ENCODE results near the gene NUMB. TPM values are rescaled to one million over a fixed set of nuclear protein-coding genes. Genes with fewer than 3 reads are reported as not detected.

Gene NUMB
- total RNA-seq, 1 donor = 52.3 TPM

- TF ChIP-seq, protein P1, sequence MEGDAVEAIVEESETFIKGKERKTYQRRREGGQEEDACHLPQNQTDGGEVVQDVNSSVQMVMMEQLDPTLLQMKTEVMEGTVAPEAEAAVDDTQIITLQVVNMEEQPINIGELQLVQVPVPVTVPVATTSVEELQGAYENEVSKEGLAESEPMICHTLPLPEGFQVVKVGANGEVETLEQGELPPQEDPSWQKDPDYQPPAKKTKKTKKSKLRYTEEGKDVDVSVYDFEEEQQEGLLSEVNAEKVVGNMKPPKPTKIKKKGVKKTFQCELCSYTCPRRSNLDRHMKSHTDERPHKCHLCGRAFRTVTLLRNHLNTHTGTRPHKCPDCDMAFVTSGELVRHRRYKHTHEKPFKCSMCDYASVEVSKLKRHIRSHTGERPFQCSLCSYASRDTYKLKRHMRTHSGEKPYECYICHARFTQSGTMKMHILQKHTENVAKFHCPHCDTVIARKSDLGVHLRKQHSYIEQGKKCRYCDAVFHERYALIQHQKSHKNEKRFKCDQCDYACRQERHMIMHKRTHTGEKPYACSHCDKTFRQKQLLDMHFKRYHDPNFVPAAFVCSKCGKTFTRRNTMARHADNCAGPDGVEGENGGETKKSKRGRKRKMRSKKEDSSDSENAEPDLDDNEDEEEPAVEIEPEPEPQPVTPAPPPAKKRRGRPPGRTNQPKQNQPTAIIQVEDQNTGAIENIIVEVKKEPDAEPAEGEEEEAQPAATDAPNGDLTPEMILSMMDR (IDR thresholded peaks at IDR 0.05; ENCODE audit: insufficient read depth, low read length) = no peak
- peak; percentile 12 for DNase-seq (ENCODE audit: low read depth)
Measured at GRCh38 chr14:73344319-73344718, 114.0 kb downstream of the NUMB start.

DNA sequence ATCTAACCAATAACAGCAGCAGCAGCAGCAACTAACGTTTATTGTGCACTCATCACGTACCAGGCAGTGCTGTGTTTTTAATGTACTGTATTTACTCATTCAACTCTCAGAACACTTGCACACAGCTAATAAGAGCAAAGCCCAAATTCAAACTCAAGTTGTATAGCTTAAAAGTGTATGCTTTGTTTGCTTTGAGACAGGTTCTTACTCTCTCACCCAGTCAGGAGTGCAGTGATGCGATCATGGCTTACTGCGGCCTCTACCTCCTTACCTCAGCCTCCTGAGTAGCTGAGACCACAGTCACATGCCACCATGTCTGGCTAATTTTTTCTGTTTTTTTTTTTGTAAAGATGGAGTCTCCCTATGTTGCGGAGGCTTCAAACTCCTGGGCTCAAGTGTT, 115.7 kb downstream of the NUMB start:
- no peak overlapping the region for H3K4me3 ChIP-seq (ENCODE audit: low read depth, low read length)
- TF ChIP-seq, protein P1 (IDR thresholded peaks at IDR 0.05; ENCODE audit: insufficient read depth, low read length) = no peak
- no peak for DNase-seq (ENCODE audit: low read depth)

More at GRCh38 chr14:73344319-73344718, 114.0 kb downstream of the NUMB start:
- no peak overlapping the region for H3K4me3 ChIP-seq (ENCODE audit: low read depth, low read length)

DNA sequence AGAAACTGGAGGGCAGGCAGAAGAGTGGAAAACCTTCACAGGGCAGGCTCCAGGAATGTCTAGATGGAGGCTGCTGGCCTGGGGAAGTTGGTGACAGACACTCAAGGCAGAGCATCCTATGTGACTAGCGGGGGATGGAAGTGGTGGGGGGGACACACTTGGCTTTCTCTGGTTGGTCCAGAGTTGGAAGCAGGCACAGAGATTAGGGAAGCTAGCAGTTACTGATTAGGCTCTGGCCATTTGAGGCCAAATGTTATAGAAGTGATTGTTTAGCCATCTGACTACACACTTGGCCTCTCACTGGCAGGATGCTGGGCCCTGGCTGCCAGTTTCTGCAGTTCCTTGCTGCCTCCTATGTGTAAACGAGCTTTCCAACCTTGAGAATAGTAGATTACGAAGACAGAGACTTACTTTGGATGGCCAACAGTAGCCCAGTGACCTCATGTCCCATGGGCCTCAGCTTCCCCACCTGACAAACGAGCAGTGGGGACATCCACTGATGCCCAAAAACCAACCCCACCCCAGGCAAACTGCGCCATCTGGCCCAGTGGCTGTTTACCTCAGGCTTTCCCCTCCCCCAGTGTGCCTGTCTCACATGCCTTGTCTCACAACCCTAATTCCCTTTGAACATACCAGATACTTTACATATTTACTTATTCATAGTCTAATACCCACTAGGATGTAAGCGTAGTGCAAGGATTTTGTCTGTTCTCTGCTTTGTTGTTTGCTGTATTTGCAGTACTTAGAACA, 118.3 kb downstream of the NUMB start:
- no peak overlapping the region for H3K4me3 ChIP-seq (ENCODE audit: low read depth, low read length)
- TF ChIP-seq, protein P1 (IDR thresholded peaks at IDR 0.05; ENCODE audit: insufficient read depth, low read length) = no peak
- DNase-seq (ENCODE audit: low read depth) = no peak

- TF ChIP-seq, protein P1 (IDR thresholded peaks at IDR 0.05; ENCODE audit: insufficient read depth, low read length) = no peak
- no peak overlapping the region for H3K4me3 ChIP-seq (ENCODE audit: low read depth, low read length)
- no peak for DNase-seq (ENCODE audit: low read depth)
Measured at GRCh38 chr14:73339206-73339605, 119.1 kb downstream of the NUMB start.

GRCh38 chr14:73338551-73338950, 119.8 kb downstream of the NUMB start:
- no peak for DNase-seq (ENCODE audit: low read depth)
- TF ChIP-seq, protein P1 (IDR thresholded peaks at IDR 0.05; ENCODE audit: insufficient read depth, low read length) = no peak

GRCh38 chr14:73333031-73333430, 125.3 kb downstream of the NUMB start:
- no peak overlapping the region for H3K4me3 ChIP-seq (ENCODE audit: low read depth, low read length)
- TF ChIP-seq, protein P1 (IDR thresholded peaks at IDR 0.05; ENCODE audit: insufficient read depth, low read length) = no peak
- no peak for DNase-seq (ENCODE audit: low read depth)

More at GRCh38 chr14:73338551-73338950, 119.8 kb downstream of the NUMB start:
- H3K4me3 ChIP-seq (ENCODE audit: low read depth, low read length) = no peak overlapping the region

All from fibroblast of the aortic adventitia (primary cell).